Measurements from ENCODE around the gene PIGH.
"Not testable (repeated sequence)": the region's sequence is repeated elsewhere in the genome, so short reads cannot be mapped to it uniquely, and the experiment has no call there.

The PIGH gene

GRCh38 chr14:67599698-67600561, at the start of gene PIGH:
PIGH (minus strand) TSS chr14:67600268; CDS start chr14:67600203, 65 bp downstream.
- DNase-seq (ENCODE audit: low read depth in 1 of 2, low spot score in 1 of 2) = peak; percentile 89

DNA sequence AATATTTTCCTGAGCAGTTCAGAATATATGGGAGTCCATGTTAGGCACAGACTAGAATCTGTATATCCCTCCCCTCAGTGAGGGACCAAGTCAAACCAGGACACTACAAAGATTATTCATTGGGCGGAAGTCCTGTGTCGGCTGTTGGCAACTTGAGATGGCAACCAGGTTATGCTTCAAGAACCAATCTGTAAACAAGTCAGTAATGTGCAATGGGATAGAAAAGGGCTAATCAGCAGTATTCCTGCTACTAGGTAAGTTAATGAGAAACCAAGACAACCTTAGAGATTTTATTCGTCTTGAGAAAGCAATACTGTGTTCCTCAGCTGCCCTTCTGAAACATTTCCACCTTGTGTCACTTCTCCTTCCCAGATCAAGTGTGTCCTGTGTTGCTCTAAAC, 46.1 kb upstream of the PIGH start:
- DNase-seq (ENCODE audit: low read depth in 1 of 2, low spot score in 1 of 2) = no peak

DNA sequence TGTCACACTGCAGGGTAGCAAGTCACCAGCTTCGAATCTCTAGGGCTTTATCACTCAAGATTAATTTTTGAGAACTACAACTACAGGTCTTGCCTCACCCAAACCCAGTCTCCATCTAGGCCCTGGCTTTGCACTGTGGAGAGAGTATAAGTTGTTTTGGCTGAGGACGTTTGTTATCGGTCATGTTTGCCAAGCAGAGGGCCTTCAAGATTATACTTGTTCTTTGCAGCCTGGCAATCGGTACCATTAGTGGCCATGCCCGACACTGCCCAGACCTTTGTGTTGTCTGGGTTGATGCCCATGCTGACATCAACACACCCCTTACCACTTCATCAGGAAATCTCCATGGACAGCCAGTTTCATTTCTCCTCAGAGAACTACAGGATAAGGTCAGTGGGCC, 45.3 kb upstream of the PIGH start:
- no peak for DNase-seq (ENCODE audit: low read depth in 1 of 2, low spot score in 1 of 2)

- DNase-seq (ENCODE audit: low read depth in 1 of 2, low spot score in 1 of 2) = no peak
Measured at GRCh38 chr14:67644428-67644827, 44.4 kb upstream of the PIGH start.

- DNase-seq (ENCODE audit: low read depth in 1 of 2, low spot score in 1 of 2) = no peak
Measured at GRCh38 chr14:67643713-67644112, 43.6 kb upstream of the PIGH start.

DNA sequence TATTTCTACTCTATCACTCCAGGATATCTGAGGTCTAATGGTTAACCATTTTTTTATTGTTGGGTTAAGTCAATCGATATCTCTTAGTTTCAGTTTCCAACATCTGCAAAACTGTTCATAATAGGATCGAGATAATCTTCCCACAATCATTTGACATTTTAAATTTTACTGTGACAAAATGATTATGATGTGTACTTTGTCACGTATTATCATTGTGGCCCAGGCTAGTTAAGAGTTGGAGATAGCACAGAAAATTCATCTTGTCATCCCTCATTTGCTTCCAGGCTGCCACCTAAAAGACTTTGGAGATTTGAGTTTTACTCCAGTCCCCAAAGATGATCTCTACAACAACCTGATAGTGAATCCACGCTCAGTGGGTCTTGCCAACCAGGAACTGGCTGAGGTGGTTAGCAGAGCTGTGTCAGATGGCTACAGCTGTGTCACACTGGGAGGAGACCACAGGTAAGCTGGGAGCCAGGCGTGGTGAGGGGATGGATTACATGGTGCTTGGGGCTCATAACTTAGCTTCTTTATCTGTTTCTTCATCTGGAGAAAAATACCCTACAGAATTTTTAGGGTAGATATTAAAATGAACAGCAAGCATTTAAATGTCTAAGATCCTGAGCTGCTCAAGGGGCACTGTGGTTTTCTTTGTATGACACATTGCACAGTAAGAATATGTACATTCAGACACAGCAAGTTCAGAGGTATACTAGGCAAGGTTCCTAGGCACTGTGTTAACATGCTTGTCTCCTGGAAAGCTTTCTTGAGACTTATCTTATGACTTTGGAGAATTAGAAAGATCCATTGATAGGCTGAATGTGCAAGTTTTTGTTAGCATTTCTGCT, 42.1 kb upstream of the PIGH start:
- no peak for DNase-seq (ENCODE audit: low read depth in 1 of 2, low spot score in 1 of 2)

GRCh38 chr14:67641480-67641879, 41.4 kb upstream of the PIGH start:
- DNase-seq (ENCODE audit: low read depth in 1 of 2, low spot score in 1 of 2) = no peak

GRCh38 chr14:67638642-67639041, 38.6 kb upstream of the PIGH start:
- DNase-seq (ENCODE audit: low read depth in 1 of 2, low spot score in 1 of 2) = no peak

DNA sequence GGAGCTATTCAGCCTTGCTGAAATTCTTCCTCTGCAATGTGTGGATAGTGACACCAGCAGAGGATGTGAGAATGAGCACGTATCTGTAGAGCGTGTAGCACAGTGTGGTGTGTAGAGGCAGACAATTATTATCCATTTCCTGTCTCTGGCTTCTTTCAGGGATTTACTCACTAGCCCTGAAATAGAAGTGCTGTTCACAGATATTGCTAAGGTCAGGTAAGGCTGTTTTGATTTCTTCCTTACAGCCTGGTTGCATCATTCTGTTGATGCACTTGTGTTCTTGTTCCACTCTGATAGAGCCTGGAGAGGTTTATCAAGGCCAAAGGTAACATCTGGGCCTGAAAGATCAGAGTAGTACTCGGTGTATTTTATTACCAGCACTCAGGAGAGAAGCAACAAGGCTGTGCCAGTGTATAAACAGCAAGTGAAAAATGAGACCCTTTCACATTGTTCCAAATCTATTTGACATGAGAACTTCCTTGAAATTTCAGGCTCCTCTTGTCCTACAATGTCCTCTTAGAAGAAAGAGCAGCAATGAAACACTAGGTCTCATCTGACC, 36.4 kb upstream of the PIGH start:
- DNase-seq (ENCODE audit: low read depth in 1 of 2, low spot score in 1 of 2) = no peak

DNA sequence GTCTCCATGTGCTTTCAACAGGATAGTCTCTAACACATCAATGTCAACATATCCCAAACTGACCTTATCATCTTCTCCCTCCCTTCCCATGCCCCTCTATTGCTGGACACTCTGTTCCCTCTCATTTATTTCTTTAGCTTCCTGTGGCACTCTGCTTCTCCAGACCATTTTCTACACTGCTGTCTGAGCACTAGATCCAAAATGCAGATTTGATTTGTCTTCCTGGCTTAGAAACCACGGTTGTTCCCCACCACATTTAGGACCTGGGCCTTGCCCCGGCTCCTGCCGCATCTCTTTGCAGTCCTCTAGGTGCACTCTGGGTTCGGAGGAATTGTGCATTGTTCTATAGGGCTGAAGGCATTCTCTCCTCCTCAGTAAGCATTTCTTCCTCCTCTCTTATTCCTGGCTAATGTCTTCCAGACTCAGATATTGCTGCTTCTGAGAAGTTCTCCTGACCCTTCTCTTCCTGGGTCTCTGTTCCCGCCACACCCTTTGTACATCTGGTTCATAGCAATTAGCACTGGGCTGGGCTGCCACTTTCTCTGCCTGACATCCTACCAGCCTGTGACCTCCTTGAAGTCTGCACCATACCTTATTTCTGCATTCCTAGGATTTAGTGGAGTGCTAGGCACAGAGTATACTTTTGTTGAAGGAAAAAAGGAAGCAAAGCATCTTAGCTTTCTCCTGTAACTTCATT, 33.5 kb upstream of the PIGH start:
- no peak for DNase-seq (ENCODE audit: low read depth in 1 of 2, low spot score in 1 of 2)

DNA sequence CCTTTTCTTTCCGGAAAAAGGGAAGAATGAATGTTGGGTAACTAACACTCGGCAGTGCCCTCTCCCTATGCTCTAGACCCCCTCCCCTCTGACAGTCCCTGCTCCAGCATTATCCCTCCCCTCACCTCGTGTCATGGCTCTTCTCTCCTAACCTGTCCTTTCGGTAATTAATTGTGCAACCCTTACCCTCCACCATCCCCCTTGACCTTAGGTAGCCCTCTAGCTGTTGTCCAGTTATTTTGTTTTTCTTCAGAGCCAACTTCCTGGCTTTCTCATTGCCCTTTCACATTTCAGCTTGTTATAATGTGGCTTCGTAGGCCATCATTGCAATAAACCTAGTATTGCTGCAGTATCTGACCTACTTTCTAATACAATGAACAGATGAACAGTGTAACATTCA, 30.9 kb upstream of the PIGH start:
- no peak for DNase-seq (ENCODE audit: low read depth in 1 of 2, low spot score in 1 of 2)

DNA sequence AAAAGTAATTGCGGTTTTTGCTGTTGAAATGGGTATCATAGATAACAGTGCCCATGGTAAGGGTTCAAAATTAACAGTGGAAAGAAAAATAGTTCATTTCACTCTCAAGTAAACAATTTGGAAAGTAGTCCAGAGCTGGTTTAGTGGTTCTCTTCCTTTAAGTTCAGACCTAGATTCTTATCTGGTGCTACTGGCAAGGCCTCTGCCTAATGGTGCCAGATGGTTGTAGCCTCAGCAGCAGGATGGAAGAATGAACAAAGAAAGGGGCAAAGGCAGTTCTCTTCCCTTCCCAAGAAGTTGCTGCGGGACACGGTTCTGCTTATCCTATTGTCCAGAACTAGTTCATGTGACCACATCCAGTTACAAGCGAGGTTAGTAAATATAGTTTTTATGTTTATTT, 30.1 kb upstream of the PIGH start:
- no peak for DNase-seq (ENCODE audit: low read depth in 1 of 2, low spot score in 1 of 2)

GRCh38 chr14:67627519-67627918, 27.5 kb upstream of the PIGH start:
- DNase-seq (ENCODE audit: low read depth in 1 of 2, low spot score in 1 of 2) = no peak

DNA sequence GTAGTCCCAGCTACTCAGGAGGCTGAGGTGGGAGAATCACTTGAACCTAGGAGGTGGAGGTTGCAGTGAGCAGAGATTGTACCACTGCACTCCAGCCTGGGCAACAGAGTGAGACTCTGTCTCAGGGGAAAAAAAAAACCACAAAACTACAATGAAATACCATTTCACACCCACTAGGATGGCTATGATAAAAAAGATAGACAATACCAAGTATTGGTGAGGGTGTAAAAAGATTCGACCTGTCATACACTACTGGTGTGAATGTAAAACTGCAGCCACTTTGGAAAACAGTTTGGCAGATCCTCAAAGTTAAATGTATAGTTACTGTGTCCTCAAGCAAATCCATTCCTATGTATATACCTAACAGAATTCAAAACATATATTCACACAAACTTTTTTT, 26.1 kb upstream of the PIGH start:
- DNase-seq (ENCODE audit: low read depth in 1 of 2, low spot score in 1 of 2) = not testable (repeated sequence)

- DNase-seq (ENCODE audit: low read depth in 1 of 2, low spot score in 1 of 2) = no peak
Measured at GRCh38 chr14:67623114-67623513, 23.0 kb upstream of the PIGH start.

DNA sequence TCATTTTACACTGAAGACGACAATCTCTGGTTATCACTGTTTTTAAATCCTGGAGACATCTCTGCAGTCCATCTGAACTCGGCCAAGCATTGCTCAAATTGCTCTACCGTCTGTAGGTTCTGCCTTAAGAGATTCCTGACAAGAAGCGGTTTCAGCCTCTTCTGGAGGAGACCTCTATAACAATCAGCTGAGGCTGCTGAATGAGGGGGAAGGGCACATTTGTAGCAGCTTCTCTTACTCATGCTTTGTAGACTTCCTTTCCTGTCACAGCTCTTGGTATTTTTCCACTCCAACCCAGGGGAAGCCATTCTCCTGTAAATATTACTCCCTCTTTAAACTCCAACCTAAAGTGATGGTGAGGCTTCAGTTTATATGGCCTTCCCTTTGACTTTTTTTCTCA, 22.6 kb upstream of the PIGH start:
- DNase-seq (ENCODE audit: low read depth in 1 of 2, low spot score in 1 of 2) = peak in 1 of 2 donors; percentile 11

DNA sequence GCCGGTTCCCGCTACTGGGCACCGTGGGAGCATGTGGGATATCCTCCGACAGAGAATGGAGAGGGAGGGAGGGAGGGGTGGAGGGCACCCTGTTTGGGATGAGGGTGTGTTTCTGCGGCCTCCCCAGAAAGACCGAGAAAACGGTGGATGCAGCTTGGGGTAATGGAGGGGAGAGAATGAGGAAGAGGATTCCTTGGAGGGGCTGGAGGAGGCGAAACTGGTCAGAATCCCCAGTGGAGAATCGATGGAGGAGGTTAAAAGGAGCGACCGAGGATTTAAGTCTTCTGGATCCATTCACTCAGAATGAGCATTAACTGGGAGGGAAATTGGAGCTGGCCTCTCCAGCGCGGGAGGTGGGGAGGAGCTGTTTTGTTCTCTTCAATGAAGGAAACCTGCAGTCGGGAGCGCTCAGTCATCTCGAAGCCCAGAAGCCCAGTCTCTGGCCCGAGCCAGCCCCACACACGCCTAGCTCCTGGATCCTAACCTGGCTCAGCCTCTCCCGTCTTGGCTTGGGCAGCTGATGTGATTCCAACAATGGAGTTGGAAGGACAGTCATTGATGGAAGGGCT, 20.2 kb upstream of the PIGH start:
- no peak for DNase-seq (ENCODE audit: low read depth in 1 of 2, low spot score in 1 of 2)

DNA sequence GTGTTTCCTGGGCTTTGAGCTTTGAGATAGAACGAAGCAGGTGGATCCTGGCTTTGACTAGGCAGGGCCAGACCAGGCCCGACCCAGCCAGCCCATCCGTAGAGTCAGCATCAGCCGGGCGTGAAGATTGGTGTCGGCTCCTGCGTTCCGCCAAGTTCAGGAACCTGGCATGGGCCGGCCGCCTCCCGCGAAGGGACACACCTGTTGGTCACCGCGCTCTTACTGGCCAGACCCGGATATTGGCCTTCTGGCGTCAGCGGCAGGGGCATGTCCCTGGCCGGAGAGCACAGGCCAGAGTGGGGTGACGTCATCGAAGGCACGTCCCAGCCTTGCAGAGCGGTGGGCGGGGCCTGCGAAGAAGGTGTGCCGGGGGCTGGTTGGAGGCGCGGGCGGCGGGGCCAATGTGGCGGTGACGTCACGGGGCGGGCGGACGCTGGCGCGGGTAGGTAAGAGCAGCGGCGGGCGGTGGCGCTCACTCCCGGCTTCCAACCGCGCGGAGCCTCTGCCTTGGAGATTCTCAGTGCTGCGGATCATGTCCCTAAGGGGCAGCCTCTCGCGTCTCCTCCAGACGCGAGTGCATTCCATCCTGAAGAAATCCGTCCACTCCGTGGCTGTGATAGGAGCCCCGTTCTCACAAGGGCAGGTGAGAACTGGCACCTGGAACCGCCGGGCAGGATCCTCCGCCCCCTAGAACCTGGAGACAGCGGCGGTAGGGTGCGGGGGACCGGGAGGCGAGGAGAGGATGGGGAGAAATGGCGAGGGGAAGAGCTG, 19.6 kb upstream of the PIGH start, which contains the start of gene ARG2:
TSS of gene ARG2 (plus strand) at position 475 of the 771 bp plus-strand sequence. CDS start at position 533, 58 bp downstream.
- peak; percentile 83 to 92 for DNase-seq (ENCODE audit: low read depth in 1 of 2, low spot score in 1 of 2)

GRCh38 chr14:67618617-67619063, 18.6 kb upstream of the PIGH start:
- DNase-seq (ENCODE audit: low read depth in 1 of 2, low spot score in 1 of 2) = peak in 1 of 2 donors; percentile 28

GRCh38 chr14:67610491-67610890, 10.4 kb upstream of the PIGH start:
- no peak for DNase-seq (ENCODE audit: low read depth in 1 of 2, low spot score in 1 of 2)
